Nephron progenitor cell (in vitro differentiated cells): ENCODE data around the gene DNAL1.

Source experiments
- DNase-seq: peaks from one replicate; pipeline ENCODE4 v3.0.0; 2021
- H3K27ac Mint-ChIP-seq: 2 replicates; pipeline ENCODE4 v1.8.0; 2021; ENCODE audit warnings: mild to moderate bottlenecking, moderate library complexity, mixed read lengths
- H3K27me3 Mint-ChIP-seq: 2 replicates; pipeline ENCODE4 v1.8.0; 2021; ENCODE audit warnings: mild to moderate bottlenecking, low read depth, mixed read lengths; ENCODE audit not compliant: poor library complexity
- H3K36me3 Mint-ChIP-seq: 2 replicates; pipeline ENCODE4 v1.8.0; 2021; ENCODE audit warnings: low read depth, mixed read lengths
- H3K4me1 Mint-ChIP-seq: 2 replicates; pipeline ENCODE4 v1.8.0; 2021; ENCODE audit warnings: mixed read lengths
- H3K4me3 Mint-ChIP-seq: 2 replicates; pipeline ENCODE4 v1.8.0; 2021; ENCODE audit warnings: mild to moderate bottlenecking, moderate library complexity, mixed read lengths
- H3K9me3 Mint-ChIP-seq: 2 replicates; pipeline ENCODE4 v1.8.0; 2021; ENCODE audit warnings: mild to moderate bottlenecking, moderate library complexity, mixed read lengths
- TF ChIP-seq, protein P1 (sequence below): fragments of 200-600 bp; sonication (generic); IDR thresholded peaks from 2 replicates; pipeline ENCODE4 v1.5.0; 2021; ENCODE audit warnings: antibody characterized with exemption

Gene DNAL1

DNA sequence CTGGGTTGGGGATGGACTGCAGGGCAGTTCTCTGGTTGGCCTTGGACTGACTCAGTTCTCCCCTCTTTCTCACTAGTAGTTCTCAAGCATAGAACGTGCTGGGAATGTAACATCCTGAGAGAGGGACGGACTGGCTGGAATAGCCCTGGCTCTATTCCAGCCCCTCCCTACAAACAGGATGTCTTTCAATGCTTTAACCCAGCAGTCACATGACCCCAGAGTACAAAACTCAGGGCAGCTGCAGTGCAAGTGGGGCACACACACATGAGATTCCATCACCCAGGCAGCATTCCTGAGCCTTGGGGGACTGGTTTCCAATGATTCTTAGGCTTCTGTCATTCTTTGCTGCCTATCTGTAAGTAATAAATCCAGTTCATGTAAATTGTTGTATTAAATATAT is 34.1 kb upstream of the DNAL1 start:
- no peak for DNase-seq
- Mint-ChIP-seq H3K4me1 (no peaks in the 10 kb centered on the region), H3K9me3 (peaks cover 22% of the 10 kb centered on the region), H3K4me3 (no peak overlapping the region), H3K27me3 (peaks cover 53% of the 10 kb centered on the region), H3K27ac (no peak overlapping the region), H3K36me3 (no peaks in the 10 kb centered on the region)
- TF ChIP-seq, protein P1, sequence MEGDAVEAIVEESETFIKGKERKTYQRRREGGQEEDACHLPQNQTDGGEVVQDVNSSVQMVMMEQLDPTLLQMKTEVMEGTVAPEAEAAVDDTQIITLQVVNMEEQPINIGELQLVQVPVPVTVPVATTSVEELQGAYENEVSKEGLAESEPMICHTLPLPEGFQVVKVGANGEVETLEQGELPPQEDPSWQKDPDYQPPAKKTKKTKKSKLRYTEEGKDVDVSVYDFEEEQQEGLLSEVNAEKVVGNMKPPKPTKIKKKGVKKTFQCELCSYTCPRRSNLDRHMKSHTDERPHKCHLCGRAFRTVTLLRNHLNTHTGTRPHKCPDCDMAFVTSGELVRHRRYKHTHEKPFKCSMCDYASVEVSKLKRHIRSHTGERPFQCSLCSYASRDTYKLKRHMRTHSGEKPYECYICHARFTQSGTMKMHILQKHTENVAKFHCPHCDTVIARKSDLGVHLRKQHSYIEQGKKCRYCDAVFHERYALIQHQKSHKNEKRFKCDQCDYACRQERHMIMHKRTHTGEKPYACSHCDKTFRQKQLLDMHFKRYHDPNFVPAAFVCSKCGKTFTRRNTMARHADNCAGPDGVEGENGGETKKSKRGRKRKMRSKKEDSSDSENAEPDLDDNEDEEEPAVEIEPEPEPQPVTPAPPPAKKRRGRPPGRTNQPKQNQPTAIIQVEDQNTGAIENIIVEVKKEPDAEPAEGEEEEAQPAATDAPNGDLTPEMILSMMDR = no peak

DNA sequence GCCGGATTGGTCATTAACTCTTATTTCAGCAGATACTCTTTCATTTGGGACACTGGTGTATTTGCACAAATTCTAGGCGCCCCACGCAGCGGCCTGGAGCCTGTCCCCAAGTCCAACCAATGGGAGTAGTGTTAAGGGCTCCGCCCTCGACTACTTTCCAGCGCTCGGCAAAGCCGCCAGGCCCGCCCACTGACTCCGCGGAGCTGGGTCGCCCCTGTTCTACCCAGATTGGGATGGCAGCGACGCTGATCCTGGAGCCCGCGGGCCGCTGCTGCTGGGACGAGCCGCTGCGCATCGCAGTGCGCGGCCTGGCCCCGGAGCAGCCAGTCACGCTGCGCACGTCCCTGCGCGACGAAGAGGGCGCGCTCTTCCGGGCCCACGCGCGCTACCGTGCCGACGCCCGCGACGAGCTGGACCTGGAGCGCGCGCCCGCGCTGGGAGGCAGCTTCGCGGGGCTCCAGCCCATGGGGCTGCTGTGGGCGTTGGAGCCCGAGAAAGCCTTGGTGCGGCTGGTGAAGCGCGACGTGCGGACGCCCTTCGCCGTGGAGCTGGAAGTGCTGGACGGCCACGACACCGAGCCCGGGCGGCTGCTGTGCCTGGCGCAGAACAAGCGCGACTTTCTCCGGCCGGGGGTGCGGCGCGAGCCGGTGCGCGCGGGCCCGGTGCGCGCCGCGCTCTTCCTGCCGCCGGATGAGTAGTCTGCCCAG is 32.3 kb upstream of the DNAL1 start, which contains the start of gene ACOT6:
TSS of gene ACOT6 (plus strand) at position 179 of the 707 bp plus-strand sequence. CDS start at position 234, 55 bp downstream.
- Mint-ChIP-seq H3K27ac (no peak within 1 kb of the TSS), H3K9me3 (peaks cover 10% of the 10 kb centered on the region), H3K4me1 (no peaks in the 10 kb centered on the region), H3K36me3 (no peaks in the 10 kb centered on the region), H3K27me3 (peaks cover 54% of the 10 kb centered on the region), H3K4me3 (peak within 1 kb of the TSS; percentile 90)
- TF ChIP-seq, protein P1 = no peak
- DNase-seq = peak; percentile 78

DNA sequence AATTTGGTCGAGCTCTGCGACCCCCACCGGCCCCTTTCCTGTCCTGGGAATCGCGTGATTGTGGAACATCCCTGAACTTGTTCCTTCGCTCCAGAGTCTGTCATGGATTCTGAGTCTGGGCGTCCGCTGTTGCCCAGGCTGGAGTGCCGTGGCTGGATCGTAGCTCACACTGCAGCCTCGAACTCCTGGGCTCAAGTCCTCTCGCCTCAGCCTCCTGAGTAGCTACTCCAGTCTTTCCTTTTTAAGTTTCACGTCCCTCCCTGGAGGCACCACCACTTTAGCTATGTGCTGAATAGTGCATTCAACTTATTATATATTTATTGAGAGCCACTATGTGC is 31.8 kb upstream of the DNAL1 start:
- peaks cover 54% of the 10 kb centered on the region for H3K27me3 Mint-ChIP-seq
- peak overlapping the region; percentile 90 for H3K4me3 Mint-ChIP-seq
- TF ChIP-seq, protein P1 = no peak
- DNase-seq = no peak
- no peaks in the 10 kb centered on the region for H3K36me3 Mint-ChIP-seq
- peaks cover 10% of the 10 kb centered on the region for H3K9me3 Mint-ChIP-seq
- no peaks in the 10 kb centered on the region for H3K4me1 Mint-ChIP-seq
- H3K27ac Mint-ChIP-seq = no peak overlapping the region

DNA sequence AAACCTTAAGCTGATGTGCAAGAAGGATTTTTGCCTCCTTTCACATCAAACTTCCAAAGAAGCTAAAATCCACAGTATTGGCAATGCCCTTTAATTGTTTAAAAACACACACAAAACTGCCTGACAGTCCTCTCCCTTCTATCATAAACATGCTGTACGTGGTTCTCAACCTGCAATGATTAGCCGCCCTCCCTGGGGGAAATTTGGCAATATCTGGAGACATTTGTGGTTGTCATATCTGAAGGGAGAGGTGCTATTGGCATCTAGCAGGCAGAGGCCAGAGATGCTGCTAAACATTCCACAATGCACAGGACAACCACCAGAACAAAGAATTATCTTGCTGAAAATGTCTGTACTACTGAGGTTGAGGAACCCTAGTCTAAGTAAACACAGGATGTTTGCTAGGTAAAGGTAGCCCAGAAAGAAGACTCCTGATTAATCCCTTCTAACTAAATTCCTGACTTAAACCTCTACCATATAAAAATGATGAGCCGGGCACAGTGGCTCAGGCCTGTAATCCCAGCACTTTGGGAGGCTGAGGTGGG is 31.3 kb upstream of the DNAL1 start:
- DNase-seq = no peak
- Mint-ChIP-seq H3K27me3 (peaks cover 49% of the 10 kb centered on the region), H3K9me3 (peaks cover 5% of the 10 kb centered on the region), H3K36me3 (no peaks in the 10 kb centered on the region), H3K4me3 (peak overlapping the region; percentile 90), H3K27ac (no peak overlapping the region), H3K4me1 (no peaks in the 10 kb centered on the region)
- TF ChIP-seq, protein P1 = no peak

DNA sequence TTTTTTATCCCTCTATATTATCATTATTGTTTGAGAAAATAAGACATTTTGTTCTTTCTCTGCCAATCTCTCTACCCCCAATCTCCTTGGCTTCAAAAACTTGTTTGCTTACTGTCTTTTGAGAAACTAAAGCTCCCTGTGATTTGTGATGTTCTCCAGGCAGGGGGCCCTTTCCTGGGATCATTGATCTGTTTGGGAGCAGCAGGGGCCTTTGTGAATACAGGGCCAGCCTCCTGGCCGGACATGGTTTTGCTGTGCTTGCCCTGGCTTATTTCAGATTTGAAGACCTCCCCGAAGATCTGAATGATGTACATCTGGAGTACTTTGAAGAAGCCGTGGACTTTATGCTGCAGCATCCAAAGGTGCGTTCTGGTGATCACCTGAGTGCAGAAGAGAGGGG is 28.0 kb upstream of the DNAL1 start:
- no peaks in the 10 kb centered on the region for H3K4me1 Mint-ChIP-seq
- DNase-seq = no peak
- H3K27me3 Mint-ChIP-seq = peaks cover 51% of the 10 kb centered on the region

More for the DNA sequence above, 28.0 kb upstream of the DNAL1 start:
- Mint-ChIP-seq H3K4me3 (no peak overlapping the region), H3K9me3 (no peaks in the 10 kb centered on the region), H3K36me3 (no peaks in the 10 kb centered on the region), H3K27ac (no peak overlapping the region)
- TF ChIP-seq, protein P1 = no peak
